Keratinocyte (primary cell): Measurements from ENCODE around the gene TUBA1B. TPM values are rescaled to one million over a fixed set of nuclear protein-coding genes. Genes with fewer than 3 reads are reported as not detected.

Experiments
- DNase-seq: peaks from one replicate; pipeline ENCODE4 v3.0.0-alpha.2; 2011; ENCODE audit warnings: low read depth, missing footprints, low spot score
- FAIRE-seq: peaks from 2 replicates; lab custom pipeline; 2011; peaks lifted over from hg19 to GRCh38; lab: Jason Lieb, UNC
- H2AFZ ChIP-seq: 2 replicates; pipeline ENCODE4 v1.6.0; 2012; ENCODE audit warnings: low read length, control low read depth, inconsistent platforms; ENCODE audit not compliant: control insufficient read depth
- H3K27ac ChIP-seq: 2 replicates; pipeline ENCODE4 v1.5.1; 2011; ENCODE audit warnings: low read length; ENCODE audit not compliant: control insufficient read depth, insufficient read depth
- H3K27me3 ChIP-seq: 3 replicates; pipeline ENCODE4 v1.6.0; 2011; ENCODE audit warnings: low read length; ENCODE audit not compliant: control insufficient read depth, insufficient read depth; ENCODE audit errors: extremely low read depth
- H3K36me3 ChIP-seq, 2 experiments: 2 replicates in 1 of 2; 3 replicates in 1 of 2; pipeline ENCODE4 v1.5.1; 2011; ENCODE audit warnings: low read length in 2 of 2, mild to moderate bottlenecking in 1 of 2; ENCODE audit not compliant: control insufficient read depth in 2 of 2, insufficient read depth in 2 of 2; ENCODE audit errors: extremely low read depth in 1 of 2
- H3K4me1 ChIP-seq: 3 replicates; pipeline ENCODE4 v1.5.1; 2011; ENCODE audit warnings: low read length; ENCODE audit not compliant: control insufficient read depth, insufficient read depth; ENCODE audit errors: extremely low read depth
- H3K4me2 ChIP-seq: 3 replicates; pipeline ENCODE4 v1.6.0; 2011; ENCODE audit warnings: low read depth, low read length; ENCODE audit not compliant: control insufficient read depth, insufficient read depth; ENCODE audit errors: extremely low read depth
- H3K4me3 ChIP-seq, 3 experiments: fragments of 200-600 bp in 1 of 3; sonication (generic) in 1 of 3; 2 replicates in 2 of 3; 3 replicates in 1 of 3; pipeline ENCODE4 v1.5.1; 2011 to 2016; ENCODE audit warnings: low read length in 3 of 3, mild to moderate bottlenecking in 3 of 3, control low read depth in 2 of 3, inconsistent platforms in 1 of 3, low read depth in 1 of 3, mixed read lengths in 1 of 3, mixed run types in 1 of 3, moderate library complexity in 1 of 3; ENCODE audit not compliant: control insufficient read depth in 2 of 3, insufficient read depth in 2 of 3; ENCODE audit errors: extremely low read depth in 1 of 3
- H3K79me2 ChIP-seq: 2 replicates; pipeline ENCODE4 v1.6.0; 2012; ENCODE audit warnings: low read length; ENCODE audit not compliant: control insufficient read depth, insufficient read depth
- H3K9ac ChIP-seq: 3 replicates; pipeline ENCODE4 v1.6.0; 2011; ENCODE audit warnings: low read length; ENCODE audit not compliant: control insufficient read depth, insufficient read depth; ENCODE audit errors: extremely low read depth
- H3K9me1 ChIP-seq: 3 replicates; pipeline ENCODE4 v1.6.0; 2011; ENCODE audit warnings: low read length; ENCODE audit not compliant: control insufficient read depth, insufficient read depth; ENCODE audit errors: extremely low read depth
- H3K9me3 ChIP-seq: 2 replicates; pipeline ENCODE4 v1.5.1; 2012; ENCODE audit warnings: low read depth, low read length; ENCODE audit not compliant: control insufficient read depth
- H4K20me1 ChIP-seq: 3 replicates; pipeline ENCODE4 v1.6.0; 2011; ENCODE audit warnings: low read length; ENCODE audit not compliant: control insufficient read depth, insufficient read depth; ENCODE audit errors: extremely low read depth
- EZH2 ChIP-seq: IDR thresholded peaks from one replicate; pipeline ENCODE4 v1.6.1; 2012; ENCODE audit warnings: inconsistent platforms, mild to moderate bottlenecking, low read length, moderate library complexity
- dilution Hi-C: fragments of 300-500 bp; cut with MboI; formaldehyde crosslinking; loops from one replicate; pipeline ENCODE4 v1.7.0; 2020; ENCODE audit warnings: low sequenced_read_pairs; ENCODE audit not compliant: extremely low pct_ligation_motif_present
- polyA plus RNA-seq, 5 experiments: library from polyadenylated mRNA; depleted of rRNA in 3 of 5; stranded (reverse) in 3 of 5; stranded (forward) in 1 of 5; unstranded in 1 of 5; fragments of >200 nt; gene quantifications; 1 replicate in 1 of 5; 2 replicates in 3 of 5; 3 replicates in 1 of 5; pipeline versions ENCODE4 v1.2.1 to v1.2.3, GENCODE V29; 2011 to 2012; ENCODE audit warnings: missing spikeins in 2 of 5, low read depth in 1 of 5, low replicate concordance in 1 of 5
- TF ChIP-seq, protein P1 (sequence below), 3 experiments: IDR thresholded peaks in 1 of 3; conservative IDR thresholded peaks in 1 of 3; optimal IDR thresholded peaks in 1 of 3; 2 replicates in 2 of 3; 3 replicates in 1 of 3; pipeline versions ENCODE3 to v1.5.1; 2011; ENCODE audit warnings: low read length in 3 of 3, mild to moderate bottlenecking in 3 of 3, moderate library complexity in 2 of 3, control low read depth in 1 of 3, inconsistent platforms in 1 of 3; ENCODE audit not compliant: insufficient read depth in 2 of 3; ENCODE audit errors: extremely low read depth in 1 of 3

The TUBA1B gene
- polyA plus RNA-seq, 1 donor (not counting 4 experiments of a cell fraction or from before 2014, with no cell fraction given) = 2,055 TPM

DNA sequence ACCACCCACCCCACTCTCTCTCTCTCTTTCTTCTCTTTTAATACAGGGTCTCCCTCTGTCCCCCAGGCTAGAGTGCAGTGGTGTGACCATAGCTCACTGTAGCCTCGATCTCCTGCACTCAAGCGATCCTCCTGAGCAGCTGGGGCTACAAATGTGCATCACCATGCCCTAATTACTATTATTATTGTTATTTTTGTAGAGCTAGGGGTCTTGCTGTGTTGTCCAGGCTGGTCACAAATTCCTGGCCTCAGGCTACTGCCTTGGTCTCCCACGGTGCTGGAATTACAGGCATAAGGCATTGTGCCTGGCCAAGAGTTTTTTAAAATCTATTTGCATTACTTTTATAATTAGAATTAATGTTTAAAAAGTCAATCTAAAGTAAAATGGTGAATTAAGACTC, 23.0 kb upstream of the TUBA1B start:
- Histone ChIP-seq H3K4me3 (no peak overlapping the region), H3K4me1 (no peaks in the 10 kb centered on the region), H3K9me1 (no peaks in the 10 kb centered on the region), H2AFZ (no peak overlapping the region), H3K9ac (no peak overlapping the region), H4K20me1 (no peaks in the 10 kb centered on the region), H3K79me2 (no peaks in the 10 kb centered on the region), H3K27ac (no peak overlapping the region), H3K27me3 (no peaks in the 10 kb centered on the region), H3K4me2 (no peak overlapping the region), H3K9me3 (no peaks in the 10 kb centered on the region), H3K36me3 (no peaks in the 10 kb centered on the region)
- TF ChIP-seq, protein P1, sequence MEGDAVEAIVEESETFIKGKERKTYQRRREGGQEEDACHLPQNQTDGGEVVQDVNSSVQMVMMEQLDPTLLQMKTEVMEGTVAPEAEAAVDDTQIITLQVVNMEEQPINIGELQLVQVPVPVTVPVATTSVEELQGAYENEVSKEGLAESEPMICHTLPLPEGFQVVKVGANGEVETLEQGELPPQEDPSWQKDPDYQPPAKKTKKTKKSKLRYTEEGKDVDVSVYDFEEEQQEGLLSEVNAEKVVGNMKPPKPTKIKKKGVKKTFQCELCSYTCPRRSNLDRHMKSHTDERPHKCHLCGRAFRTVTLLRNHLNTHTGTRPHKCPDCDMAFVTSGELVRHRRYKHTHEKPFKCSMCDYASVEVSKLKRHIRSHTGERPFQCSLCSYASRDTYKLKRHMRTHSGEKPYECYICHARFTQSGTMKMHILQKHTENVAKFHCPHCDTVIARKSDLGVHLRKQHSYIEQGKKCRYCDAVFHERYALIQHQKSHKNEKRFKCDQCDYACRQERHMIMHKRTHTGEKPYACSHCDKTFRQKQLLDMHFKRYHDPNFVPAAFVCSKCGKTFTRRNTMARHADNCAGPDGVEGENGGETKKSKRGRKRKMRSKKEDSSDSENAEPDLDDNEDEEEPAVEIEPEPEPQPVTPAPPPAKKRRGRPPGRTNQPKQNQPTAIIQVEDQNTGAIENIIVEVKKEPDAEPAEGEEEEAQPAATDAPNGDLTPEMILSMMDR (optimal IDR thresholded peaks at IDR 0.05 in 1 of 3, IDR thresholded peaks at IDR 0.05 in 1 of 3, conservative IDR thresholded peaks at IDR 0.05 in 1 of 3; ENCODE audit: extremely low read depth in 1 of 3, insufficient read depth in 2 of 3, low read length in 3 of 3) = no peak
- TF ChIP-seq EZH2 = no peak
- FAIRE-seq = no peak
- DNase-seq = no peak
- dilution Hi-C loops = no loop called here

GRCh38 chr12:49147384-49147783, 16.2 kb upstream of the TUBA1B start:
- H3K27me3 ChIP-seq = no peaks in the 10 kb centered on the region
- no peaks in the 10 kb centered on the region for H3K79me2 ChIP-seq
- no peak overlapping the region for H3K4me2 ChIP-seq
- no peaks in the 10 kb centered on the region for H3K4me1 ChIP-seq
- no peak overlapping the region for H2AFZ ChIP-seq
- TF ChIP-seq, protein P1 (optimal IDR thresholded peaks at IDR 0.05 in 1 of 3, IDR thresholded peaks at IDR 0.05 in 1 of 3, conservative IDR thresholded peaks at IDR 0.05 in 1 of 3; ENCODE audit: extremely low read depth in 1 of 3, insufficient read depth in 2 of 3, low read length in 3 of 3) = no peak
- TF ChIP-seq EZH2 = no peak
- no peak overlapping the region for H3K27ac ChIP-seq
- no peaks in the 10 kb centered on the region for H3K9me1 ChIP-seq
- H4K20me1 ChIP-seq = no peaks in the 10 kb centered on the region
- H3K9me3 ChIP-seq = no peaks in the 10 kb centered on the region
- no peak overlapping the region for H3K9ac ChIP-seq
- H3K4me3 ChIP-seq = no peak overlapping the region
- dilution Hi-C loops = no loop called here
- no peaks in the 10 kb centered on the region for H3K36me3 ChIP-seq
- DNase-seq (no peak), FAIRE-seq (no peak)
